ENCODE results near the gene IMMP2L. TPM values are rescaled to one million over a fixed set of nuclear protein-coding genes. Genes with fewer than 3 reads are reported as not detected.

The IMMP2L gene
- total RNA-seq, 1 donor: 19.9 TPM

- Histone ChIP-seq H3K4me3 (ENCODE audit: insufficient read depth, low read length) (no peak overlapping the region), H3K4me2 (ENCODE audit: insufficient read depth, low read length) (no peak overlapping the region), H4K20me1 (ENCODE audit: insufficient read depth, low read length) (no peaks in the 10 kb centered on the region), H3K36me3 (ENCODE audit: insufficient read depth, low read length) (no peaks in the 10 kb centered on the region), H3K27me3 (ENCODE audit: insufficient read depth, low read length) (no peaks in the 10 kb centered on the region), H3K27ac (ENCODE audit: low read depth, low read length) (no peak overlapping the region), H3K79me2 (ENCODE audit: insufficient read depth, low read length) (no peaks in the 10 kb centered on the region), H3K9me3 (ENCODE audit: low read depth, low read length) (no peaks in the 10 kb centered on the region), H2AFZ (ENCODE audit: low read length) (no peak overlapping the region), H3K4me1 (ENCODE audit: insufficient read depth, low read length) (no peaks in the 10 kb centered on the region)
- DNase-seq (ENCODE audit: insufficient read length, low spot score, missing footprints): no peak
- TF ChIP-seq CTCF (IDR thresholded peaks at IDR 0.05; ENCODE audit: extremely low read depth, low read depth, low read length): no peak
Measured at GRCh38 chr7:110944966-110945644, 617.2 kb downstream of the IMMP2L start.

DNA sequence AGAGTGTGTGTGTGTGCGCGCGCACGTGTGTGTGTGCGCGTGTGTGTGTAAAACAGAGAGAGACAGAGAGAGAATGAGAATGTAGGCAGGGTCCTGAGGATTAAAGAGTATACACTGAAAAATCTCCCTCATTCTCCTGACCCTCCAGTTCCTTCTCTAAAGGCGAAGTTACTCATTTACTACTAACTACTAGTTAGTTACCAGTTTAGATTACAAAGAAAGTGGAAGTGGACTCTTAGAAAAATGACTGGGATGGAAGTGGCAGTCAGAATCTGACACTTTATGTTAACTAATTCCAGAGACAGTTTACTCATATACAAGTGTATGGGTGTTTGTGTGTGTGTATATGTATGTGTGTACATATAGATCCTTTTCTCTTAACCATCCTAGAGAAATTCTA, 617.8 kb downstream of the IMMP2L start:
- no peak for TF ChIP-seq CTCF (IDR thresholded peaks at IDR 0.05; ENCODE audit: extremely low read depth, low read depth, low read length)
- H4K20me1 ChIP-seq (ENCODE audit: insufficient read depth, low read length): no peaks in the 10 kb centered on the region
- H3K4me2 ChIP-seq (ENCODE audit: insufficient read depth, low read length): no peak overlapping the region
- DNase-seq (ENCODE audit: insufficient read length, low spot score, missing footprints): no peak
- no peaks in the 10 kb centered on the region for H3K4me1 ChIP-seq (ENCODE audit: insufficient read depth, low read length)
- no peaks in the 10 kb centered on the region for H3K79me2 ChIP-seq (ENCODE audit: insufficient read depth, low read length)
- H3K9me3 ChIP-seq (ENCODE audit: low read depth, low read length): no peaks in the 10 kb centered on the region
- H3K4me3 ChIP-seq (ENCODE audit: insufficient read depth, low read length): no peak overlapping the region
- no peak overlapping the region for H2AFZ ChIP-seq (ENCODE audit: low read length)
- H3K27me3 ChIP-seq (ENCODE audit: insufficient read depth, low read length): no peaks in the 10 kb centered on the region
- no peak overlapping the region for H3K27ac ChIP-seq (ENCODE audit: low read depth, low read length)
- H3K36me3 ChIP-seq (ENCODE audit: insufficient read depth, low read length): no peaks in the 10 kb centered on the region

- Histone ChIP-seq H3K27me3 (ENCODE audit: insufficient read depth, low read length) (no peaks in the 10 kb centered on the region), H3K4me2 (ENCODE audit: insufficient read depth, low read length) (no peak overlapping the region), H3K9me3 (ENCODE audit: low read depth, low read length) (no peaks in the 10 kb centered on the region), H3K4me1 (ENCODE audit: insufficient read depth, low read length) (no peaks in the 10 kb centered on the region), H4K20me1 (ENCODE audit: insufficient read depth, low read length) (no peaks in the 10 kb centered on the region), H3K27ac (ENCODE audit: low read depth, low read length) (no peak overlapping the region), H3K36me3 (ENCODE audit: insufficient read depth, low read length) (no peaks in the 10 kb centered on the region), H3K4me3 (ENCODE audit: insufficient read depth, low read length) (no peak overlapping the region), H3K79me2 (ENCODE audit: insufficient read depth, low read length) (no peaks in the 10 kb centered on the region), H2AFZ (ENCODE audit: low read length) (no peak overlapping the region)
- TF ChIP-seq CTCF (IDR thresholded peaks at IDR 0.05; ENCODE audit: extremely low read depth, low read depth, low read length): no peak
- DNase-seq (ENCODE audit: insufficient read length, low spot score, missing footprints): peak; percentile 29
Measured at GRCh38 chr7:110943701-110944345, 618.5 kb downstream of the IMMP2L start.

DNA sequence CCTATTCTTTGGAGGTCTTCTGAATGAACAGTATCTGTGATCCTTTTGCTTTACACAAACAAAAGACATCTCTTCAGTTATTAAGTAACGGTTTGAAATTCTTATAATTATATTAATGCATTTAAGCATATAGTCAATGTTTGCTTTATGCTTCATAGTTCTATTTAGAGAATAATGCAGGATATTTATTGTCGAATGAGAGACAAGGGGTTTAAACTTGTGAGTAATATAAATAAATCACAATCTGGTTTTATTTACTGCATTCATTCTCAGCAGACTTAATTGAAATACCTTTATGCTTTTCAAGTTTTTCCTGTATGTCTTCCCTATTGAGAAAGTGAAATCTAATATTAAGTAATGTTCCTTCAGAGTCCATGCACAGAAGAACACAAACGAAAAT, 620.9 kb downstream of the IMMP2L start:
- Histone ChIP-seq H3K27me3 (ENCODE audit: insufficient read depth, low read length) (no peaks in the 10 kb centered on the region), H4K20me1 (ENCODE audit: insufficient read depth, low read length) (no peaks in the 10 kb centered on the region), H3K36me3 (ENCODE audit: insufficient read depth, low read length) (no peaks in the 10 kb centered on the region), H3K9me3 (ENCODE audit: low read depth, low read length) (no peaks in the 10 kb centered on the region), H2AFZ (ENCODE audit: low read length) (no peak overlapping the region), H3K79me2 (ENCODE audit: insufficient read depth, low read length) (no peaks in the 10 kb centered on the region), H3K4me1 (ENCODE audit: insufficient read depth, low read length) (no peaks in the 10 kb centered on the region), H3K4me3 (ENCODE audit: insufficient read depth, low read length) (no peak overlapping the region), H3K4me2 (ENCODE audit: insufficient read depth, low read length) (no peak overlapping the region), H3K27ac (ENCODE audit: low read depth, low read length) (no peak overlapping the region)
- TF ChIP-seq CTCF (IDR thresholded peaks at IDR 0.05; ENCODE audit: extremely low read depth, low read depth, low read length): no peak
- DNase-seq (ENCODE audit: insufficient read length, low spot score, missing footprints): no peak

Data from osteoblast (primary cell).